Measurements from ENCODE around the gene TDRKH. TPM values are rescaled to one million over a fixed set of nuclear protein-coding genes. Genes with fewer than 3 reads are reported as not detected.

The TDRKH gene
- total RNA-seq, 1 experiment from 2014 or later = 11.1 TPM

- POLR2A ChIA-PET = no interaction called here
- no peak overlapping the region for H3K4me3 ChIP-seq (replicated peaks in 1 of 2; ENCODE audit: low read depth in 1 of 2, low read length in 2 of 2)
- peaks cover 15% of the 10 kb centered on the region for H3K79me2 ChIP-seq (ENCODE audit: insufficient read depth, low read length)
- TF ChIP-seq FOSL1 (IDR thresholded peaks at IDR 0.05; ENCODE audit: low read depth) = no peak
- TF ChIP-seq SP1 (IDR thresholded peaks at IDR 0.05; ENCODE audit: low read depth) = no peak
- TF ChIP-seq JUND (IDR thresholded peaks at IDR 0.05) = no peak
- no peak for TF ChIP-seq MAX (IDR thresholded peaks at IDR 0.05)
- TF ChIP-seq ELF1 (IDR thresholded peaks at IDR 0.05; ENCODE audit: borderline replicate concordance, low read depth) = no peak
- no peak for TF ChIP-seq ZBTB33 (IDR thresholded peaks at IDR 0.05; ENCODE audit: extremely low read depth, insufficient replicate concordance, low read length)
- TF ChIP-seq SRF (IDR thresholded peaks at IDR 0.05; ENCODE audit: low read depth) = no peak
- no peak for TF ChIP-seq POLR2AphosphoS5 (IDR thresholded peaks at IDR 0.05; ENCODE audit: low read depth, low read length)
- TF ChIP-seq RAD21 (IDR thresholded peaks at IDR 0.05; ENCODE audit: low read depth) = no peak
- no peak for TF ChIP-seq REST (IDR thresholded peaks at IDR 0.05; ENCODE audit: low read depth)
- no peak for TF ChIP-seq EZH2 (IDR thresholded peaks at IDR 0.05)
- no peak for TF ChIP-seq ZFX (IDR thresholded peaks at IDR 0.05)
- no peak for TF ChIP-seq EGR1 (IDR thresholded peaks at IDR 0.05; ENCODE audit: low read depth)
- TF ChIP-seq POLR2A (IDR thresholded peaks at IDR 0.05; ENCODE audit: borderline replicate concordance, extremely low read depth, insufficient read depth, insufficient read length) = no peak
- H3K36me3 ChIP-seq (ENCODE audit: control insufficient read depth in 1 of 2, insufficient read depth in 2 of 2, low read length in 2 of 2) = peaks cover 7 to 30% of the 10 kb centered on the region in 2 experiments
- H3K9me3 ChIP-seq (ENCODE audit: control insufficient read depth in 1 of 2, insufficient read depth in 1 of 2, low read depth in 1 of 2, low read length in 2 of 2) = no peaks in the 10 kb centered on the region
- no peaks in the 10 kb centered on the region for H3K27me3 ChIP-seq (ENCODE audit: insufficient read depth, low read length)
- CTCF ChIA-PET = no interaction called here
- RAD21 ChIA-PET (ENCODE audit: low non-redundant PET in 1 of 2, low total read pairs in 2 of 2, uncharacterized antibody in 2 of 2, unreplicated experiment in 2 of 2) = no interaction called here
- intact Hi-C loops (cut with micrococcal nuclease) = no loop called here
- H3K27ac ChIP-seq (ENCODE audit: low read depth, low read length) = no peak overlapping the region
- no peak overlapping the region for H2AFZ ChIP-seq (ENCODE audit: low read depth, low read length, poor library complexity, severe bottlenecking)
- no TSS peak for BruUV-seq (replicated peaks)
- ATAC-seq = no peak
- no peaks in the 10 kb centered on the region for H4K20me1 ChIP-seq (ENCODE audit: insufficient read depth)
- H3K4me1 ChIP-seq (ENCODE audit: control insufficient read depth in 1 of 2, insufficient read depth in 2 of 2, low read length in 2 of 2) = peaks cover 4 to 13% of the 10 kb centered on the region in 2 experiments; a peak in 3 of 4 replicates
- DNase-seq (ENCODE audit: low read depth, low spot score) = no peak
- no peaks in the 10 kb centered on the region for H3K9me2 ChIP-seq (ENCODE audit: insufficient read depth)
- H3K9ac ChIP-seq (ENCODE audit: low read length) = no peak overlapping the region
- no peak overlapping the region for H3K4me2 ChIP-seq (ENCODE audit: low read length)
Observed at GRCh38 chr1:151759241-151759640, 31.1 kb downstream of the TDRKH start.

Data from HCT116 (cell line).